Mammary epithelial cell (primary cell): ENCODE measurements around the gene C1QTNF2.

Experiments
- CTCF ChIP-seq, 2 donors: IDR thresholded peaks in 1 of 2; conservative IDR thresholded peaks in 1 of 2; 2 replicates each; pipeline ENCODE4 v1.5.1; 2011 to 2012; ENCODE audit warnings: inconsistent platforms in 2 of 2, low read length in 2 of 2, mild to moderate bottlenecking in 2 of 2, control low read depth in 1 of 2, low read depth in 1 of 2; ENCODE audit not compliant: insufficient read depth in 1 of 2; ENCODE audit errors: extremely low read depth in 1 of 2
- EZH2 ChIP-seq: IDR thresholded peaks from 2 replicates; pipeline ENCODE4 v1.6.1; 2012; ENCODE audit warnings: low read length, inconsistent platforms, borderline replicate concordance

GRCh38 chr5:160353379-160353778 is 17.0 kb downstream of the C1QTNF2 start:
- TF ChIP-seq CTCF (conservative IDR thresholded peaks at IDR 0.05 in 1 of 2, IDR thresholded peaks at IDR 0.05 in 1 of 2; ENCODE audit: extremely low read depth in 1 of 2, insufficient read depth in 1 of 2, low read depth in 1 of 2, low read length in 2 of 2) (no peak), EZH2 (no peak)
